Femur (tissue), 1 donor: ENCODE results near the gene ECSCR.
"Not testable (repeated sequence)": the region's sequence is repeated elsewhere in the genome, so short reads cannot be mapped to it uniquely, and the experiment has no call there.

Source experiments
- DNase-seq: peaks from one replicate; pipeline ENCODE4 v3.0.0-alpha.2; 2017

Gene ECSCR, protein sequence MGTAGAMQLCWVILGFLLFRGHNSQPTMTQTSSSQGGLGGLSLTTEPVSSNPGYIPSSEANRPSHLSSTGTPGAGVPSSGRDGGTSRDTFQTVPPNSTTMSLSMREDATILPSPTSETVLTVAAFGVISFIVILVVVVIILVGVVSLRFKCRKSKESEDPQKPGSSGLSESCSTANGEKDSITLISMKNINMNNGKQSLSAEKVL

GRCh38 chr5:139462586-139463276 lies at the start of gene ECSCR:
TSS of gene ECSCR (minus strand) at chr5:139462743. CDS start at chr5:139462670, 73 bp downstream.
- DNase-seq, result no peak

GRCh38 chr5:139504722-139505121 lies 42.2 kb upstream of the ECSCR start:
- not testable (repeated sequence) for DNase-seq

DNA sequence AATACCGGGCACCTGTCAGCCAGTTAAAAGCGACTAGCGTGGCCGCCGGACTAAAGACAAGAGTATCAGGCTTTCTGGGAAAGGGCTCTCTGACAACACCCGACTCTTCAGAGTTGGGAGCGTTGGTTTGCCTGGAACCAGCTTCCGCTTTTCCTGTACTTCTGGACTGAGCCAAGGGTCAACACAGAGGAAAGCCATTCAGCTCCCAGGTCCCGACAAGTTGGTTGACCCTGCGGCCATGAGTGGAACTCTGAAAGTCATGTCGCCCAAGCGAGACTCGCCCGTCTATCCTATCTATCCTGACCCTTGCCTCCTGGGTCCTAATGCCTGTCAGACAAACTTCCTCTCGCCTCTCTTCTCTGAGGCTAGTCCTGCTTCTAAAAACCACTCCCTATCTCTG lies 41.3 kb upstream of the ECSCR start:
- not testable (repeated sequence) for DNase-seq

DNA sequence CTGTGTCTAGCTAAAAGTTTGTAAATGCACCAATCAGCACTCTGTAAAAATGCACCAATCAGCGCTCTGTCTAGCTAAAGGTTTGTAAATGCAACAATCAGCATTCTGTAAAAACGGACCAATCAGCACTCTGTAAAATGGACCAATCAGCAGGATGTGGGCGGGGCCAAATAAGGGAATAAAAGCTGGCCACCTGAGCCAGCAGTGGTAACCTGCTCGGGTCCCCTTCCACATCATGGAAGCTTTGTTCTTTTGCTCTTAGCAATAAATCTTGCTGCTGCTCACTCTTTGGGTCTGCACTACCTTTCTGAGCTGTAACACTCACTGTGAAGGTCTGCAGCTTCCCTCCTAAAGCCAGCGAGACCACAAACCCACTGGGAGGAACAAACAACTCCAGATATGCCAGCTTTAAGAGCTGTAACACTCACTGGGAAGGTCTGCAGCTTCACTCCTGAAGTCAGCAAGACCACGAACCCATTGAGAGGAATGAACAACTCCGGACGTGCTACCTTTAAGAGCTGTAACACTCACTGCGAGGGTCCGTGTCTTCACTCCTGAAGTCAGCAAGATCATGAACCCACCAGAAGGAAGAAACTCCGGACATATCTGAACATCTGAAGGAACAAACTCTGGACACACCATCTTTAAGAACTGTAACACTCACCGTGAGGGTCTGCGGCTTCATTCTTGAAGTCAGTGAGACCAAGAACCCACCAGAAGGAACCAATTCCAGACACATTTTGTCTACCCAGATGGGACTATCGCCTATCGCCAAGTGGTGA lies 40.7 kb upstream of the ECSCR start:
- DNase-seq, result not testable (repeated sequence)

GRCh38 chr5:139501381-139501780 lies 38.8 kb upstream of the ECSCR start:
- no peak for DNase-seq

GRCh38 chr5:139495638-139496435 lies 33.3 kb upstream of the ECSCR start:
- DNase-seq, result no peak

DNA sequence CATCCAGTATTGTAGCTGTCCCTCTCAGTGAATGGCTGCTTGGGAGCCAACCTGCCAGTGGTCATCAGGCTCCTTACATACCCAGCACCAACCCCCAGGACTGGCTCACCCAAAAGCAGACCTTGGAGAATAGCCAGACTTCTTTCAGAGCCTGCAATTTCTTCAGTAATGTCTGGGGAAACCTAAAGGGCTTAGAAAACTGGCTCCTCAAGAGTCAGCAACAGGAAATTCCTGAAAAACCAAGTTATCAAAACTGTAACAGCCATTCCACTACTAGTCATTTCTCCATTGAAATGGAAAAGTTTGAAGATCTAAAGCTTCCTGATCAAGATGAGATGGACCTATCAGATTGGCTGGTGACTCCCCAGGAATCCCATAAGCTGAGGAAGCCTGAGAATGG lies 32.3 kb upstream of the ECSCR start:
- DNase-seq, result no peak

DNA sequence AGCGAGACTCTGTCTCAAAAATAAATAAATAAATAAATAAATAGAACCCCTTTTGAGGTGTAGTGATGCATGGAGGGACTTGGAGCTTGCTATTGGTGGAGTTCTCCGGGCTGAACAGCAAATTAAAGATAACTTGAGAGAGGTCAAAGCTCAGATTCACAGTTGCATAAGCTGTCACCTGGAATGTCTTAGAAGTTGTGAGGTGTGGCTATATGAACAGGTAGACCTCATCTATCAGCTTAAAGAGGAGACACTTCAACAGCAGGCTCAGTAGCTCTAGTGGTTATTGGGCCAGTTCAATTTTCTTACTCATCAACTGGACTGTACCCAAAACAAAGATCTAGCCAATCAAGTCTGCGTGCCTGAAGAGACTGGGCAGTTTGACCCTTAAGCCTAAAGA lies 31.7 kb upstream of the ECSCR start:
- DNase-seq, result no peak

- no peak for DNase-seq
These were observed 30.2 kb upstream of the ECSCR start for GRCh38 chr5:139492700-139493192.

- DNase-seq, result peak; percentile 33
These were observed 25.7 kb upstream of the ECSCR start for GRCh38 chr5:139488260-139488659.

GRCh38 chr5:139486201-139486600 lies 23.7 kb upstream of the ECSCR start:
- DNase-seq, result no peak

- not testable (repeated sequence) for DNase-seq
These were observed 20.3 kb upstream of the ECSCR start for GRCh38 chr5:139482890-139483208.

DNA sequence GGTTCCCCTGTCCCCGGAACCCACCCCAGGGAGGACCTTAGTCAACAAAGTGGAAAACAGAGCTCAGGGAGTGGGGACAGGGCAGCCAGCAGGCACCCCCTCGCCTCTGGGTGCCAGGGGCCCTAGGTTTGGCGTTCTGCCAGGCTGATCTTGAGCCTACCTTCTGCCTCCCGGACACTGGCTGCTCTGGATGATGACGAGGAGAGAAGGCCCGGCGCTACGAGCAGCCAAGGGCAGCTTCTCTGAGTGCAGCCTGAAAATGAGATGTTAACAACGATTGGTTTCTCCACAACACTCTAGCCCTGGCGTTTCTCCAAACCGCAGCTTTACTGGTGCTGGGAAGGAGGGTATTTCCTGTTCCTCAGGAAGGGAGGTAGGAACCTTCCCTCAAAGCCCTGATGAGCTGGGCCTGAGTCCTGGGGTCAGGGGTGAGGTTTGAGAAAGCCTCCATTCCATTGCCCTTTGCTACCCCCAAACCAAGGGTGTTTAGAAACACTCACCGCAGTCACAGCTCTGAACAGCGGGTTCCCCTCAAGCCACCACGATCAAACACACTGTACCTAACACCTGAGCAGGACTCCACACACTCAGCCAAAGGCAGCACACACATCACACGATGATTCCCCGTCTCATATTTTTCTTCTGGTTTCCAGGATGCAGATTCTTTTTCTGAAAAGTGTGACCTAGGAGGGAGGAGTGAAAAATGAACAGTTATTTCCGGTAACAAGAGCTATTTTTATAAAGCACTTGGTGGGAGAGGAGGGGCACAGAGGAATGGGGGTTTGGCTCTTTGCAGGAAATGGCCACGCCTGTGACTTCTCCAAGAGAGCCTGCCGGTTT lies 19.7 kb upstream of the ECSCR start, which contains the start of gene STING1:
Gene STING1 (minus strand): TSS at position 709 of the 840 bp plus-strand sequence. CDS start 1,054 bp downstream, outside the sequence.
- peak; percentile 92 for DNase-seq

DNA sequence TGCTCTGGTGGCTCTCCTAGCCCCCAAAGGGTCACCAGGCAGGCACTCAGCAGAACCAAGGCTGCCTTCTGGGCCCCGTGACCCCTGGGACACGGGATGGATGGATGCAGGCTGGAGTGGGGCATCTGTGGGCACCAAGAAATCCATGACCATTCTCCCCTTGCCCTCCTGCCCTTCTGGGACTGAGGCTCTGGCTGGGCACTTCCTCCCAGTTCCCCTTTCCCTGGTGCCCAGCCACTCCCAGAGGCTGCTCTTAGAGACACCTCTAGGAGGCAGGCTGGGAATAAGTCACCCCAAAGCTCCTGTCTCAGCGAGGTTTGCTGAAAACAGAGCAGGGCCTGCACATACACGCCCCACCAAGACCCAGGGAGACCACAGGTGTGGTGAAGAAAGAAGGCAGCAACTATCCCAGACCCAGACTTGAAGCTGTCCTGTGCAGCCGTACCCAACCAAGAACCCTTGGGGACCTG lies 19.1 kb upstream of the ECSCR start:
- no peak for DNase-seq

- DNase-seq, result peak; percentile 86
These were observed 18.6 kb upstream of the ECSCR start for GRCh38 chr5:139481122-139481533.

DNA sequence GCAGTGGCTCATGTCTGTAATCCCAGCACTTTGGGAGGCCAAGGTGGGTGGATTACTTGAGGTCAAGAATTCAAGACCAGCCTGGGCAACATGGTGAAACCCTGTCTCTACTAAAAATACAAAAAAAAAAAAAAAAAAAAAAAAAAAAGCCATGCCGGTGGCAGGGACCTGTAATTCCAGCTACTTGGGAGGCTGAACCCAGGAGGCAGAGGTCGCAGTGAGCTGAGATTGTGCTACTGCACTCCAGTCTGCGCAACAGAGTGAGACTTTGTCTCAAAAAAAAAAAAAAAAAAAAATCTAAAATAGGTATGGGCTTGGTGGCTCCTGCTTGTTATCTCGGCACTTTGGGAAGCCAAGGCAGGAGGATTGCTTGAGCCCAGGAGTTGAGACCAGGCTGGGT lies 17.2 kb upstream of the ECSCR start:
- not testable (repeated sequence) for DNase-seq

GRCh38 chr5:139478657-139479423 lies 16.3 kb upstream of the ECSCR start:
- not testable (repeated sequence) for DNase-seq

GRCh38 chr5:139475865-139476617 lies 13.5 kb upstream of the ECSCR start:
- no peak for DNase-seq

GRCh38 chr5:139474890-139475791 lies 12.6 kb upstream of the ECSCR start:
- no peak for DNase-seq
